ENCODE measurements around the gene MORN3. TPM values are rescaled to one million over a fixed set of nuclear protein-coding genes. Genes with fewer than 3 reads are reported as not detected.
"Not testable (repeated sequence)": the region's sequence is repeated elsewhere in the genome, so short reads cannot be mapped to it uniquely, and the experiment has no call there.

The MORN3 gene, protein sequence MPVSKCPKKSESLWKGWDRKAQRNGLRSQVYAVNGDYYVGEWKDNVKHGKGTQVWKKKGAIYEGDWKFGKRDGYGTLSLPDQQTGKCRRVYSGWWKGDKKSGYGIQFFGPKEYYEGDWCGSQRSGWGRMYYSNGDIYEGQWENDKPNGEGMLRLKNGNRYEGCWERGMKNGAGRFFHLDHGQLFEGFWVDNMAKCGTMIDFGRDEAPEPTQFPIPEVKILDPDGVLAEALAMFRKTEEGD
- total RNA-seq, result 1 to 10 TPM; 2.3 to 5.9 (median 5.3) TPM

DNA sequence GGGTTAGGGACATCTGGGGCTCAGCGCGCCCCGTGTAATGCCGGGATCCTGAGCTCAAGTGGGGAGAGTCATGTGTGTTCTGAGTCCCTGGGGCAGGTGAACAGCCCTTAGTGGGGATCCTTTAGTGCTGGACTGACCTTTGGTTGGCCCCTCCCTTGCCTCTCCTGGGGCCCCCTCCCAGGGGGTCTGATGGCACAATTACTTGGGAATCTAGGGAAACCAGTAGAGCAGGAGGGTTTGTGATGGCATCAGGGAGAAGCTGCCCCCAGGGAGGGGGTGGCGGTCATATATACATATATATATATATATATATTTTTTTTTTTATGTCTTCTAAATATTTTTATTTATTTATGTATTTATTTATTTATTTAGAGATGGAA lies at the start of gene MORN3:
Gene MORN3 (minus strand): TSS at position 134 of the 380 bp plus-strand sequence. CDS start 171 bp downstream, outside the sequence.
- 80 to 93% methylated on average over 5 of the region's 5 CpGs for WGBS, 2 donors
- DNase-seq (ENCODE audit: low spot score in 2 of 2), result no peak
- intact Hi-C loops (cut with DNase I; ENCODE audit: low total_unique reads), result no loop called here

DNA sequence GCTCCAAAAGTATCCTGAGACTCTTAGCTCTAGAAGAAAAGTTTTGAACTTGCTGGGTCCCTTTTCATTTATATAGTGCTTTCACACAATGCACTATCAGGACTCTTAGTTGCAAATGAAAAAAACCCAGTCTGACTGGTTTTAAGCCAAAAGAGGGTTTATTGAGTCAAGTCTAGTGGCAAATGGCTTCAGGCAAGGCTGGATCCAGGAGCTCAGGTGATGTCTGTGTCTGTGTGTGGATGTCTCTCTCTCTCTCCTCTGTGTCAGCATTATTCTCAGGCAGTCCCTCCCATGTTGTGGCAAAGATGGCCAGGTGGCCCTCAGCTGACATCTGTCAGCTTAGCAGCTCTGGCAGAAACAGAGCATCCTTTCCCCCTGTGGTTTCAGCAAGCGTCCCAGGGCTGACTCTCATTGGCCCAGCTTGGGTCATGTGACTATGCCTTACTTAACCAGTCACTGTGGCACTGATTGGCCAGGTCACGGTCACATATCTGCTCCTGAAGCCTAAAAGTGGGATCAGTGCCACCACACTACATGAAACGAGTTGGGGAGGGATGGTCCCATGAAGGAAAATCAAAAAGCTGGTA lies 49.3 kb upstream of the MORN3 start:
- TF ChIP-seq, protein P1, sequence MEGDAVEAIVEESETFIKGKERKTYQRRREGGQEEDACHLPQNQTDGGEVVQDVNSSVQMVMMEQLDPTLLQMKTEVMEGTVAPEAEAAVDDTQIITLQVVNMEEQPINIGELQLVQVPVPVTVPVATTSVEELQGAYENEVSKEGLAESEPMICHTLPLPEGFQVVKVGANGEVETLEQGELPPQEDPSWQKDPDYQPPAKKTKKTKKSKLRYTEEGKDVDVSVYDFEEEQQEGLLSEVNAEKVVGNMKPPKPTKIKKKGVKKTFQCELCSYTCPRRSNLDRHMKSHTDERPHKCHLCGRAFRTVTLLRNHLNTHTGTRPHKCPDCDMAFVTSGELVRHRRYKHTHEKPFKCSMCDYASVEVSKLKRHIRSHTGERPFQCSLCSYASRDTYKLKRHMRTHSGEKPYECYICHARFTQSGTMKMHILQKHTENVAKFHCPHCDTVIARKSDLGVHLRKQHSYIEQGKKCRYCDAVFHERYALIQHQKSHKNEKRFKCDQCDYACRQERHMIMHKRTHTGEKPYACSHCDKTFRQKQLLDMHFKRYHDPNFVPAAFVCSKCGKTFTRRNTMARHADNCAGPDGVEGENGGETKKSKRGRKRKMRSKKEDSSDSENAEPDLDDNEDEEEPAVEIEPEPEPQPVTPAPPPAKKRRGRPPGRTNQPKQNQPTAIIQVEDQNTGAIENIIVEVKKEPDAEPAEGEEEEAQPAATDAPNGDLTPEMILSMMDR (IDR thresholded peaks at IDR 0.05), result no peak
- no peak for TF ChIP-seq POLR2A (IDR thresholded peaks at IDR 0.05)
- 91 to 98% methylated on average over 3 of the region's 3 CpGs for WGBS, 2 donors
- intact Hi-C loops (cut with DNase I; ENCODE audit: low total_unique reads), result no loop called here
- no peak for DNase-seq (ENCODE audit: low spot score in 2 of 2)
- no peak overlapping the region for H3K4me3 ChIP-seq (ENCODE audit: low read depth, poor library complexity, severe bottlenecking)

More for the DNA sequence above, at the start of gene MORN3:
- TF ChIP-seq, protein P1 (IDR thresholded peaks at IDR 0.05), result no peak
- no peak for TF ChIP-seq POLR2A (IDR thresholded peaks at IDR 0.05)
- no peak within 1 kb of the TSS for H3K4me3 ChIP-seq (ENCODE audit: low read depth, poor library complexity, severe bottlenecking)

DNA sequence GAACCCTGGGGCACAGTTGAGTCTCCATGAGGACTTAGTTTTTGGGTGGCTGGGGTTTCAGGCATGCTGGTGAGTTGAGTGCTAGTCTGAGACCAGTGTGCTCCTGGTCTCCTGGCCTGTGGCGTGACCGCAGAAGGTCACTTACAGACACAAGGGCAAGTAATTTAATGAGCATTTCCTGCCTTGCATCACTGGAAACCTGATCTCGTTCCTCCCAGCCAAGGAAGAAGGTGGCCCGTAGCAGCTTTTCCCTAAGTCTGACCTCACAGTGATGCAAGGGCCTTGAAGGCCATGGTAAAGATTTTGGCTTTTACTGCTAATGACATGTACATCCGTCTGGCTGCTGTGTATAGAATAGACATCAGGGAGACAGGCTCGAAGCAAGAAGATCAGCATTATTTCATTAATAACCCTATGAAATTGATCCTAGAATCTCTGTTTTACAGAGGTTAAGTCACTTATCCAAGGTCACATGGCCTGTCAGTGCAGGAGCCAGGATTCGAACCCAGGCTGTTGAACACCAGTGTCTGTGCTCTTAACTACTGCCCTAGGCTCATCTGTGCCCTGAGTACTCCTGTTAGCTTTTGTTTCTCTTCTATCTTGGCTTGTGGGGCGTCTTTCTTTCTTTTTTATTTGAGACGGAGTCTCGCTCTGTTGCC lies 47.7 kb upstream of the MORN3 start:
- 82 to 83% methylated on average over 10 of the region's 10 CpGs for WGBS, 2 donors
- H3K4me3 ChIP-seq (ENCODE audit: low read depth, poor library complexity, severe bottlenecking), result no peak overlapping the region
- intact Hi-C loops (cut with DNase I; ENCODE audit: low total_unique reads), result no loop called here
- no peak for DNase-seq (ENCODE audit: low spot score in 2 of 2)
- no peak for TF ChIP-seq POLR2A (IDR thresholded peaks at IDR 0.05)
- TF ChIP-seq, protein P1 (IDR thresholded peaks at IDR 0.05), result no peak

DNA sequence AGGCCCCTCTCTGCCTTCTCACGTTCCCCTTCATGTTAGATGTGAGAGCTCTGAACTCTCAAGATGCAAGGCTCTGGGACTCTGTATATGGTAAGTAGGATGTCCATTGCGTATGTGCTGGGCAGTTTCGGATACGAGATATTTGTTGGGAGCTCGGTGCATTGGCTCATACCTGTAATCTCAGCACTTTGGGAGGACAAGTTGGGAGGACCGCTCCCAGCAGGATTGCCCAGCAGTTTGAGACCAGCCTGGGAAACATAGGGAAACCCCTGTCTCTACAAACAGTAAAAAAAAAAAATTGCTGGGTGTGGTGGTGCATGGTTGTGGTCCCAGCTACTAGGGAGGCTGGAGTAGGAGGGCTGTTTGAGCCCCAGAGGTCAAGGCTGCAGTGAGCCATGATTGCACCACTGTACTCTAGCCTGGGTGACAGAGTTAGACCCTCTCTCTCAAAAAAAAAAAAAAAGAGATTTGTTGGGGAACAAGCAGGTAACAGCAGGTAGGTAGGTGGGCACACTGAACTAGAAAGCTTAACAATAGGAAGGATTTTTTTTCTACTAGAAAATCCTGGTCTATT lies 46.5 kb upstream of the MORN3 start:
- 78% methylated on average over 6 of the region's 6 CpGs for whole genome bisulfite sequencing, 2 donors
- TF ChIP-seq, protein P1 (IDR thresholded peaks at IDR 0.05), result no peak
- no peak for TF ChIP-seq POLR2A (IDR thresholded peaks at IDR 0.05)
- no peak for DNase-seq (ENCODE audit: low spot score in 2 of 2)
- H3K4me3 ChIP-seq (ENCODE audit: low read depth, poor library complexity, severe bottlenecking), result no peak overlapping the region
- intact Hi-C loops (cut with DNase I; ENCODE audit: low total_unique reads), result no loop called here

DNA sequence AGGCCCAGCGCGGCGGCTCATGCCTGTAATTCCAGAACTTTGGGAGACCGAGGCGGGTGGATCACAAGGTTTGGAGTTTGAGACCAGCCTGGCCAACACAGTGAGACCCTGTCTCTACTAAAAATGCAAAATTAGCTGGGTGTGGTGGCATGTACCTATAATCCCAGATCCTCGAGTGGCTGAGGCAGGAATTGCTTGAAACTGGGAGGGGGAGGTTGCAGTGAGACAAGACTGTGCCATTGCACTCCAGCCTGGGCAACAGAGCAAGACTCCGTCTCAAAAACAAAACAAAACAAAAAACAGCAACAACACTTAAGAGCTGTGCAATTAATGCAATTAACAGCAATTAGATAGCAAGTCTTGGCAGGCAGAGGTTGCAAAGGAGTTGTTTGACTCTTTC lies 45.6 kb upstream of the MORN3 start:
- WGBS, 2 donors, result 91% methylated on average over 7 of the region's 7 CpGs
- H3K4me3 ChIP-seq (ENCODE audit: low read depth, poor library complexity, severe bottlenecking); DNase-seq (ENCODE audit: low spot score in 2 of 2); intact Hi-C loops (cut with DNase I; ENCODE audit: low total_unique reads): not testable (repeated sequence)

DNA sequence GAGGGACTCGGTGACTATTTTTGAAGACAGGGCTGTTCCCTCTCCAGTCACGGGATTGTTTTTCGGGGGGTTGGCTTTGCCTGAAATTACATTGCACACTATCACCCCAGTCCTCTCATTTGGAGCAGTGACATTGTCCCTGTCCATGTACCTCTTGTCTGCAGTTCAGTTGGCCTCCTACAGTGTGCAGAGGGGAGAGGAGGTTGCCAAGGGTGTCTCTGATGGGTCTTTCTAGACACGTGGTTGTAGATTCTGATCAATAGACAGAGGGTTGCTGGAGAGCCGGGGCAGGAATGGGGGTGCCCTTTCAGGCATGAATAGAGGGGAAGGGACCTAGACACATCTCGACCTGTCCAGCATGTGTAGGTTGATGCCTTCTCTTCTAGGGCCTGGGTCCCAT lies 44.3 kb upstream of the MORN3 start:
- 31 to 32% methylated on average over 6 of the region's 6 CpGs for WGBS, 2 donors
- TF ChIP-seq, protein P1 (IDR thresholded peaks at IDR 0.05), result no peak
- TF ChIP-seq POLR2A (IDR thresholded peaks at IDR 0.05), result no peak
- H3K4me3 ChIP-seq (ENCODE audit: low read depth, poor library complexity, severe bottlenecking), result no peak overlapping the region
- intact Hi-C loops (cut with DNase I; ENCODE audit: low total_unique reads), result no loop called here
- DNase-seq (ENCODE audit: low spot score in 2 of 2), result no peak
